Measurements from ENCODE around the gene BTBD1.

GRCh38 chr15:82971218-82971984 lies 95.7 kb downstream of the BTBD1 start:
- TF ChIP-seq CTCF (conservative IDR thresholded peaks at IDR 0.05; ENCODE audit: low read depth, low read length) (no peak), EZH2 (IDR thresholded peaks at IDR 0.05; ENCODE audit: borderline replicate concordance, low read depth, low read length, poor library complexity, severe bottlenecking) (no peak)

All from A673 (cell line).